Activated CD8-positive, alpha-beta memory T cell treated with anti-CD3 and anti-CD28 coated beads for 48 hours (primary cell): Measurements from ENCODE around the gene DDX52.
"Not testable (repeated sequence)": the region's sequence is repeated elsewhere in the genome, so short reads cannot be mapped to it uniquely, and the experiment has no call there.

Experiments
- DNase-seq, 3 experiments: peaks; one replicate each; pipeline ENCODE4 v3.0.0-alpha.2; 2020; ENCODE audit warnings: low read depth in 2 of 3, low spot score in 2 of 3

DDX52 gene

GRCh38 chr17:37657202-37657601 lies 14.0 kb upstream of the DDX52 start:
- no peak for DNase-seq

- no peak for DNase-seq
Measured at GRCh38 chr17:37651849-37652248, 8.6 kb upstream of the DDX52 start.

DNA sequence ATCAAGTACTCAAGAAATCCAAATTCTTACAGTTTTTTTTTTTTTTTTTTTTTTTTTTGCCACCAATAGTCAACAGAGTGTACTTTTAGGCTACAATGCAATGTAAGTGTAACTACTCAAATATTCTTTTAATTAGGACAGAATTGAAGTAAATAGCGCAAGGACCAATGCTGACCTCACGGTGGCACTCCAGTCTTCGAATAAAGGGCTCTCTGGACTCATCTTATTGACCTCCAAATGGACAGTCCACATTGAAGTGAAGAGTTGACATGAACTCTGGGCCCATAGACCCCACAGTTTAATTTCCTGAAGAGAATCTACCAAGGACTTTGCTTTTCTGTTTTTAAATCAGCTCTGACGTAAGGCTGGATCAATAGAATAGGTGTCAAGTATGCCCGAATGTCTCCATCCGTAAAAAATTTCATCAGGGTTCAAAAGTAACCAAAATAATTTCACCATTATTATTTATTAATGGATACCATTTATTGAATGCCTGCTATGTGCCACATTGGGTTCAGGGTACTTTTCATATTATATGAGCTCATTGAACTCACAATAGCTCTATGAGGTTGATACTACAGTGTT lies 7.3 kb upstream of the DDX52 start:
- no peak for DNase-seq

GRCh38 chr17:37648555-37648954 lies 5.3 kb upstream of the DDX52 start:
- DNase-seq = no peak

DNA sequence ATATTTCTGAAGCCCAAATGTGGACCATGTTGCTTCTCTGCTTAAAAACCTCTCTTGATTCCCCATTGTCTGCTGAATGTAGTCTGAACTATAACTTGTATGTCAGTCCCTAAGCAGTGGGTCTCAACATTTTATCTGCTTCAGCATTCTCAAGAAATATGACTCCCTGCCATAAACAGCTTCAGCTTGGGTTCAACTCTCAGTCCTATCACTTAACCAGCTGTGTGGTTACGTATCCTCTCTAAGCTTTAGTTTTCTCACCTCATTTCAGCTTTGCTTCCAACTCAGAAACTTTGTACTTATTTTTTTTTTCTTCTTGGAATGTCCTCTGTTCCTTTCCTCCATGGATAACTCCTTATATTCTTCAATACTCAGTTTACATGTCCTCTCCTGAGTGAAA lies 4.6 kb upstream of the DDX52 start:
- no peak for DNase-seq

- DNase-seq = no peak
Measured at GRCh38 chr17:37643869-37644268, 623 bp upstream of the DDX52 start.

GRCh38 chr17:37642681-37643080 lies 565 bp downstream of the DDX52 start:
- no peak for DNase-seq

GRCh38 chr17:37640015-37640414 lies 3.2 kb downstream of the DDX52 start:
- no peak for DNase-seq

- no peak for DNase-seq
Measured at GRCh38 chr17:37637956-37638355, 5.3 kb downstream of the DDX52 start.

DNA sequence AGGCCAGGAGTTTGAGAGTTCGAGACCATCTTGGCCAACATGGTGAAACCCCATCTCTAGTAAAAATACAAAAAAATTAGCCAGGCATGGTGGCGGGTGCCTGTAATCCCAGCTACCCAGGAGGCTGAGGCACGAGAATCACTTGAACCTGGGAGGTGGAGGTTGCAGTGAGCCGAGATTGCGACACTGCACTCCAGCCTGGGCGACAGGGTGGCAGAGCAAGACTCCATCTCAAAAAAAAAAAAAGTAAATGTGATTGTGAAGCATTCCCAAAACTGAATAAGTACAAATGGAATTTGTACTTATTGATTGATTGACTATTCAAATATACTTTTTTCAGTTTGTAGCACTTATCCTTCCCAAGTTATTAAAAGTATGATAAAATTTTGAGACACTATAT lies 26.8 kb downstream of the DDX52 start:
- not testable (repeated sequence) for DNase-seq

- DNase-seq = no peak
Measured at GRCh38 chr17:37614823-37615222, 28.4 kb downstream of the DDX52 start.

DNA sequence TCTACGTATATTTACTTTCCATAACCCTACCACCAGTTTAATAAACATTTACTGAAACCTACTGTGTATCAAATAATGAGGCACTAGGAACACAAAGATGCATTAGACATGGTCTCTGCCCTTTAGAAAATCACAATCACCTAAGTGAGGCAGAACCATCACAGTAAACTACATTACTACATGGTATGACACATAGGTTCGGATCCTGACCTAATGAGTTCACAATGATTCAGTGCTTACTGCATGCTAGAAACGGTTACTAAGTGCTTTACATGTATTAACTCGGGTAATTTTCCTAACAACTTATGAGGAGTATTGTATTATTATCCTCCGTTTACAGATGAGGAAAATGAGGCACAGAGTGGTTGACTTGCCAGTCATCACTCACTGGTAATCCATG lies 28.9 kb downstream of the DDX52 start:
- no peak for DNase-seq

DNA sequence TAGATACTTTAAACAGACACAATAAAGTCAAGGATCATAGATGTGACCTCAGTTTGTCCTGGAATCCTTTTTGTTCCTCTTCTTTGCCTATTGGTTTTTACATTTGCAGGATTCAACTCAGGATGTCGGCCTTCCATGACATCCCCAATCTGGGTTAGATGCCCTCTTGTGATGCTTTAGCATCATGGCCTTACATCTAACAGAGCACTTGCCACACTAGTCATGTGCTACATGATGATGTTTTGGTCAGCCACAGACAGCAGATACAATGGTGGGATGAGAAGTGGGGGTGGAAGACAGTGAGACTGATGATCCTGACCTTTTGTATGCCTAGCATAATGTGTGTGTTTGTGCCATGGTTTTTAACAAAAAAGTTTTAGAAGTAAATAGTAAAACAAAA lies 32.3 kb downstream of the DDX52 start:
- no peak for DNase-seq

GRCh38 chr17:37610041-37610420 lies 33.2 kb downstream of the DDX52 start:
- not testable (repeated sequence) for DNase-seq

DNA sequence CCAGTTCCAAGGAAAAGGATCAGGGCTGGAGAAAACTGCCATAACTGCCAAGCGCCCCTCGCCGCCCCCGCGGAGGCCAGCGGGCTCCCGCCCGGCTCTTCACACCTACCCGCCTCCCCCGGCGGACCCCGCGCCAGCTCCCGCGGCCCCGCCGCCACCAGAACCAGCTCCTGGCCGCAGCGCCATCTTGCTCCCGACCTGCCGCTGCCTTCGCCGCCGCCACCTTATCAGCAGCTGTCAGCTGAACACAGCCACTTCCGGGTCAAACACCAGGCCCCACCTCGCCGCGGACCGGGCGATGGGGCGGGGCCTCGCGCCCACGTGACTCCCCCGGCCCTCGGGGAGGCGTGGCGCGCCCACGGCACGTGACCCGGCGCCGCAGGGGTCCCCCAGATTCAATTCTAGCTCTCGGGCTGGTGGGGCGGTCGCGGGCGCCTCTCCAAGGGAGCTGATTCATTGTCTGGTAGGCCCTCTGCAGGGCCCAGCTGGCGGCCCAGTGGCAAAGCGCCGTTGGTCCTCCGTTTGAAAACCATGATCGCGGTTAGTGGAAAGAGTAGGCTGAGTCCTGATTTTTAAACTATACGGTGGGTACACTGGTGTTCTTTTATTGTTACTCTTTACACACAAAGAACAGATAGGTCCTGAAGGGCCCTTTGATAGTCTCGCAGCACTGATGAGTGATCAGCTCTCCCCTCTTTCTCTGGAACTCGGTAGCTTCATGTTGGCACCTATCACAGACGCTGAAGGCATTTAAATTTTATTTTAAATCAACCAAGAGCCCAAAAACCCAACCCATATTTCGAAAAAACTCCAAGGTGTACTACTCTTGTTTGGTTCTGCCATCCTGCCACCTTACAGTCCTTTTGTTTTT lies 33.8 kb downstream of the DDX52 start, which contains the start of gene SYNRG:
SYNRG (minus strand) TSS at position 249 of the 871 bp plus-strand sequence; CDS start at position 186, 63 bp downstream.
- peak; percentile 87 to 95 (median 89) for DNase-seq

DNA sequence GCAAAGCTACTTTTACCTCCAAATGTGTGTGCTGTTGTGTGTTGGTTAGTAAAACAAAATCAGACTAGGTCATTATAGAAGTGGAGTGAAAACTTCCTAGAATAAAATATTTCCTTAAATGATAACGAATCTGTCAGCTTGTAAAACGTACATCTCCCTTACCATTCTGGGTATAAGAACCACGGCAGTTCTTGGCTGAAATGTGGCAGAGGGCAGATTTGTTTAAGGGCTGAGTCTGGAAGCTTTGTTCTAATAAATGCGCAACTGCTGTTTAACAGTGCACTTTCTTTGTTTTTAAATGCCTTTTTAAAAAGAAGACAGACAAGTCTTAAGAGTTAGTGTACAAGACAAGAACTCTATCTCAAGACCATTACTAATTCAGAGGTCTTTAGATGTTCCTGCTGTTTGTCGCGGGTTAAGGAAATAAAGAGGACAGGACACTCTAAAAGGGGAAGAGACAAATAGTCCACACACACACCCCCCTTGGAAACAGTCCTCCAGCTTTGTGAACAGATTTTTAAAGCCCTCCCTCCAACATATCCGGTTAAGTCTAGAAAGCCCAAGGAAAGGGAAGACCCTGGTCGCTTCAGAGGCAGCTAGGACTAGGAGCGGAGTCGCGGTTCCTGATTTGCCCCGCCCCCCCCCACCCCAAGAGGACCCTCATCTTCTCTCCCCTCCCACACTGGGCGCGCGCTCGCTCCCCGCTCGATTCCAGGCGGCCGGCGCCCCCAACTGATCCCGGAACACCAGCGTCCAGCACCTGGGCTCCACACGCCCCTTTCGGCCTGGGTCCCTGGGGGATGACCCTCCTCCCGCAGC lies 34.7 kb downstream of the DDX52 start:
- no peak for DNase-seq

- no peak for DNase-seq
Measured at GRCh38 chr17:37607637-37608331, 35.5 kb downstream of the DDX52 start.

DNA sequence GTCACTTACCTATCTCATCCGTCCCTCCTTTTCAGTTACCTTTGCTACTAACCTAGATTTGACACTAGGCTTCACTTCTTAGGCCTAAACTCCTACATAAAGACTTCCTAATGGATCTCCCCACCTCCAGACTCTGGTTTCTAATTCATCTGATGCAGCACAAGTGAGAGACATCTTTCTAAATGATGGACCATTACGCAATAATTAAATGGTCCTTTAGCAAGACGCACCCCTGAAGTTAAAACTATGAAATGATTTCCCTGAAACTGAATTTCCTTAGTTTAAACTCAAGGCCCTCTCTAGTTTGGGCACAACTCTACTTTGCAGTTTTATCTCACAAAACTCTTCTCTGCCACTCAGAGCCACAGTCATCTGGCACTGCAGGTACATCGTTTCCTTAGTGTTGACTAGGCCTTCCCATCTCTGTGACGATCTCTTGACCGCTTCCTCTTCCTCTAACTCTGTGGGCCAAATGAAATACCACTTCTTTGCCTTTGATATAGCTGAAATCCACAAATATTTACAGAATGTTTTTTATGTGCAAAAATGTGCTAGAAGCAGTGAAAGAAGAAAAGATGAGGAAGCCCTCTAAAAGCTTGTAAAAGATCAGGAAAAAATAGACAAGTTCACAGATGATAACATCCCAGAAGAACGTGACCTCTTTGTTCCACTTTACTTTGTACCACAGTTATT lies 37.3 kb downstream of the DDX52 start:
- no peak for DNase-seq

DNA sequence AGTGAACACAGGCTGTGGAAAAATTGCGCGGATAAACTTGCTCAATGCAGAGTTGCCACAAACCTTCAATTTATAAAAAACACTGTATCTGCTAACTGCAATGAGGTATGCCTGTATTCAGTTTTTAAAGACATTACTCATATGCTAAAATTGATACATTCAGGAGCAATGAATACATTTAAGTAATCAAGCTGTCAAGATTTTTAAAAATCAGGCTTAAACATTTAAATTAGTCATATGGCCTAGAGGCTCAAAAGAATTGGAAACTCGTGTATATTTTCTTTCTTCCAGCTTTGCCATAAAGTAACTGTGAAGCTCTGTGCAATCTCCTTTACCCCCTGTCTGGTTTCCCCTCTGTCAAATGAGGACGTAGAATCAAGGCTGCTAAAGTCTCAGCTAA lies 38.2 kb downstream of the DDX52 start:
- no peak for DNase-seq

GRCh38 chr17:37604556-37604955 lies 38.7 kb downstream of the DDX52 start:
- no peak for DNase-seq

DNA sequence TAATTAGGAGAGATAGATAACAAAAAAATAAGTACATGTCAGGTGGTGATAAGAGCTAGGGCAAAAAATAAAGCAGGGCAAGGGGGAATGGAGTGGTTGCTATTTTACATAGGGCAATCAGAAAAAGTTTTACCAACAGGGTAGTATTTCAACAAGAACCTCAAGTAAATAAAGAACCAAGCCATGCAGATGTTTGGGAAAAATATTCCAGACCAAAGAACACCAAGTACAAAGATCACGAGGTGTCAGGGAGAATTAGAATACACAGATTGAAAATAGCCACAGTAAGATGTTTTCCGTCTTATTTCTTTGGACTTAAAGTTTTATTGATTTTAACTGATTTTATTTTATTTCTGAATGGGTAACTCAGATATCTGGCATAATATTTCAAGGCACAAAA lies 45.1 kb downstream of the DDX52 start:
- DNase-seq = no peak
